HK-2 (cell line): ENCODE measurements around the gene YBEY.
A peak's percentile ranks its signal among the peaks of the same experiment; 100 is the strongest.
"Not testable (repeated sequence)": the region's sequence is repeated elsewhere in the genome, so short reads cannot be mapped to it uniquely, and the experiment has no call there.

Experiments
- DNase-seq: peaks from one replicate; pipeline ENCODE4 v3.0.0-alpha.2; 2018; ENCODE audit not compliant: unreplicated experiment

Gene YBEY

GRCh38 chr21:46304437-46304836 lies 18.3 kb downstream of the YBEY start:
- DNase-seq = no peak

- no peak for DNase-seq
Observed at GRCh38 chr21:46304955-46305354, 18.8 kb downstream of the YBEY start.

GRCh38 chr21:46307625-46308024 lies 21.5 kb downstream of the YBEY start:
- no peak for DNase-seq

- no peak for DNase-seq
Observed at GRCh38 chr21:46308431-46308830, 22.3 kb downstream of the YBEY start.

- DNase-seq = not testable (repeated sequence)
Observed at GRCh38 chr21:46310260-46310659, 24.1 kb downstream of the YBEY start.

GRCh38 chr21:46311568-46311967 lies 25.4 kb downstream of the YBEY start:
- no peak for DNase-seq

- DNase-seq = no peak
Observed at GRCh38 chr21:46312949-46313348, 26.8 kb downstream of the YBEY start.

- no peak for DNase-seq
Observed at GRCh38 chr21:46314441-46315020, 28.4 kb downstream of the YBEY start.

GRCh38 chr21:46316708-46317324 lies 30.7 kb downstream of the YBEY start:
- DNase-seq = no peak

GRCh38 chr21:46317710-46318463 lies 31.7 kb downstream of the YBEY start:
- no peak for DNase-seq

GRCh38 chr21:46318464-46318845 lies 32.3 kb downstream of the YBEY start:
- no peak for DNase-seq

- DNase-seq = no peak
Observed at GRCh38 chr21:46319186-46319585, 33.0 kb downstream of the YBEY start.

GRCh38 chr21:46320331-46320801 lies 34.2 kb downstream of the YBEY start:
- no peak for DNase-seq

GRCh38 chr21:46322351-46323226 lies 36.4 kb downstream of the YBEY start:
- peak; percentile 33 for DNase-seq

GRCh38 chr21:46323227-46323709 lies 37.1 kb downstream of the YBEY start:
- DNase-seq = peak; percentile 17

GRCh38 chr21:46323710-46324389 lies 37.7 kb downstream of the YBEY start, which contains the start of the genes C21orf58 and PCNT:
TSS of gene C21orf58 (minus strand) at chr21:46323870. CDS start at chr21:46322738, 1,132 bp downstream.
TSS of gene PCNT (plus strand) at chr21:46324156. CDS start at chr21:46324229, 73 bp downstream.
- DNase-seq = peak; percentile 94

GRCh38 chr21:46324390-46325072 lies 38.4 kb downstream of the YBEY start:
- peak; percentile 89 for DNase-seq

GRCh38 chr21:46325073-46325912 lies 39.2 kb downstream of the YBEY start:
- DNase-seq = peak; percentile 40

GRCh38 chr21:46326110-46326703 lies 40.1 kb downstream of the YBEY start:
- DNase-seq = no peak
